HG03066 (cell line): ENCODE results near the gene NHEJ1.

ENCODE experiments used
- ATAC-seq: cut with Tn5 transposase; IDR thresholded peaks from one replicate; pipeline ENCODE4 v1.9.1; 2021; ENCODE audit warnings: low read depth; ENCODE audit not compliant: unreplicated experiment

Gene NHEJ1

DNA sequence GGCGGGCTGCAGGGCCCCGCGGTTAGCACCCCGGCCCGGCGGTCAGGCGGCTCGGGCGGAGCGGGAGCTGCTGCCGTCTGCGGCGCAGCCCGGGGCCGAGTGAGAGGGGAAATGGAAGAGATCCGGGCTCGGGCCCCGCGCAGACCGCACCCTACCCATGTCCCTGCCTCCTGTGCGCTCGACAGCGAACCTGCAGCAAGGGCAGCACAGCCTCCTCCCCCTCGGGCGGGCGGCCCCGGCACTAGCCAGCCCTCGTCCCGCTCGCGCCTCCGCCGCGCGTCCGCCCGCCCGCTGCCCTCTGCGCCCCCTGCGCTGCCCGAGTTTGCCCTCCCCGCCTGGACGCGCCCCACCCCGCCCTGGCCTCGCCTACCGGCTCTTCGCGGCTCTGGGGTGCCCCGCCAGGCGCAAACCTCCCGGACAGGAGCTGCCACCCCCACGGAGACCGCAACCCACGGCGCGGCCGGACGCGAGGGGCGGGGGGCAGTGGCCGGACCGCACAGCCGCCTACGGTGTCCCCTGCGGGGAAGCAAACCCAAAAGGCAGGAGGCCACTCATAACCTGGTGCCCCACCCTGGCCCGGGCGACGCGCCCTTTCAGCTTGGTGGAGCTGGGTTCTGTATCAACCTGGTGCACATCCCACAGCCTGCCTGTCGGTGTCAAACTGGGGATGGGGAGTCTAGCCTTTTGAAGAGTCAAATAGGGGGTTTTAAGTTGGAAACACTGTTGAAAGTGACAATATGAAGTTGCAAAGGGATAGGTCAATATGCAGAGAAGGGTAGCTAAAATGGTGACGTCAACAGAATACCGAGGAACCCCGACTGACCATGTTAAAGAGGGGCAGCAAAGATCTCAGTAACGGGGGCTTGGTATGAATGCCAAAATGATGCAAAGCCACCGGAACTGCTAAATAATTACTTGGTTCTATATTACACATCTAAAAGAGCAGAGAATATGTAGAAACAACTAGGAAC is 99.5 kb downstream of the NHEJ1 start, which contains the start of gene IHH:
IHH (minus strand) TSS at position 101 of the 971 bp plus-strand sequence. CDS start 454 bp downstream, outside the sequence.
- no peak for ATAC-seq

DNA sequence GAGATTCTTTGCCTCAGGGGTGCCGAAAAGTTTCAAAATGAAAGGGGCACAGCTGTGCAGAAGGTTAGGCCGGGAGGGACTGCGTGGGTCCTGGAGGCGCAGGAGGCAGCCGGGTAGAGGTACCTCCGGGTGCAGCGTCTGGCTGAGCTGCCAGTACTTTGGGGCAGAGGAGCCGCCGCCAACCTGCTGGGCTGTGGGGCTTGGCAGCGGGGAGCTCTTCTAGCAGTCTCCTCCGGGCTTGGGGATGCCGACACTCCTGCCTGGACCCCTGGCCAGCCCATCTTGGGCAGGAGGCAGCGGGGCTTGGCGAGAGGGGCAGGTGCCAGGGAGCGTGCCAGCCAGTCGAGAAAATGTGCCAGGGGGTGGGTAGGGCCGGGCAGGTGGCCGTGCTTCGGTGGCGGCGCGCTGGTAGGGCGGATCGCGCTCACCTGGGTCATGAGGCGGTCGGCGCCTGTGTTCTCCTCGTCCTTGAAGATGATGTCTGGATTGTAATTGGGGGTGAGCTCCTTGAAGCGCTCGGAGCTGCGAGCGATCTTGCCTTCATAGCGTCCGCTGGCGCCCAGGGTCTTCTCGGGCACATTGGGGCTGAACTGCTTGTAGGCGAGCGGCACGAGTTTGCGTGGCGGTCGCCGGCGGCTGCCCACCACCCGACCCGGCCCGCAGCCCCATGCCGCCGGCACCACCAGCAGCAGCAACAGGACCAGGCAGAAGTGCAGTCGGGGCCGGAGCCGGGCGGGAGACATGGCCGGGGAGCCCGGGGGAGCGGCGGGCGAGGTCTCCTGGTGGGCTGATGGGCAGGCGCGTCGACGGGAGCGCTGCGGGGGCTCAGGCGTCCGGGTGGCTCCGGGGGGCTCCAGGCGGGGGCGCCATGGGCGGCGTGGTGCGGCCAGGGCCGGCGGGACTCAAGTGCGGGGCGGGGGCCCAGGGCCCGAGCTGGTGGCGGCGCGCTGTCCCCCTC is 100.6 kb downstream of the NHEJ1 start:
- no peak for ATAC-seq

- no peak for ATAC-seq
These were observed 101.3 kb downstream of the NHEJ1 start for GRCh38 chr2:219059375-219059724.

GRCh38 chr2:219058541-219059374 is 101.9 kb downstream of the NHEJ1 start:
- no peak for ATAC-seq

GRCh38 chr2:219057709-219058540 is 102.7 kb downstream of the NHEJ1 start:
- ATAC-seq = peak; percentile 83

- ATAC-seq = no peak
These were observed 103.5 kb downstream of the NHEJ1 start for GRCh38 chr2:219056896-219057708.

DNA sequence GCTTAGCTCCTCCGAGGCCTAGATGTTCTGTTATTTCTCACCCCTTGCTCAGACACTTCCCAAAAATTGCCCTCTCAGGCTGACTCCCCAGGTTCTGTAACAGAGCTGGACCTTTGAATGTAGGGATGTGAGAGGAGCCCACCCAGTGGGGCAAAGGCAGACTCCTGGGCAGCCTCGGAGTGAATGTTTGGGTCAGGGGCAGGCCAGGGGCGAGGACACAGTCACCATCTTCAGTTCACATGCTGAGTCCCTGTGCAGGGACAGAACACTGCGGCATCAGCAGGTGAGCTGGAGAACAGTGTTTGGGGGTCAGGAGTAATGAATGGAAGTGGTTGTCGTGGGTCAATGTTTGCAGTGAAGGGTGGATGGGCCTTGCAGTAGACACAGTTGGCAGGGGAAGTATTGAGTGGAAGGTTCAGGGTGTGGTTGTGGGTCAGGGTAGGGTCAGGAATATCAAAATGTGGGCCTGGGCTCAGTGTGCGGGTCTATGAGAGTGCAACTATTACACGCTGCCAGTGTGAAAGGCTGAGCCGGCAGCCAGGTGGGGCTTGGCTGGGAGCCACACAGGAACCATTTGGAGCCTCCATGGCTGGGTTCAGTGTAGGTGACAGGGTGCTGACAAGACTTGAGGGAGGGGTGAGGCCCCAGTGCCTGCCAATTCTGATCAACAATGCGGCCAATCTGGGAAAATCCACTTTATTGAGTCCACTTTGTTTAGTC is 104.3 kb downstream of the NHEJ1 start:
- ATAC-seq = no peak

DNA sequence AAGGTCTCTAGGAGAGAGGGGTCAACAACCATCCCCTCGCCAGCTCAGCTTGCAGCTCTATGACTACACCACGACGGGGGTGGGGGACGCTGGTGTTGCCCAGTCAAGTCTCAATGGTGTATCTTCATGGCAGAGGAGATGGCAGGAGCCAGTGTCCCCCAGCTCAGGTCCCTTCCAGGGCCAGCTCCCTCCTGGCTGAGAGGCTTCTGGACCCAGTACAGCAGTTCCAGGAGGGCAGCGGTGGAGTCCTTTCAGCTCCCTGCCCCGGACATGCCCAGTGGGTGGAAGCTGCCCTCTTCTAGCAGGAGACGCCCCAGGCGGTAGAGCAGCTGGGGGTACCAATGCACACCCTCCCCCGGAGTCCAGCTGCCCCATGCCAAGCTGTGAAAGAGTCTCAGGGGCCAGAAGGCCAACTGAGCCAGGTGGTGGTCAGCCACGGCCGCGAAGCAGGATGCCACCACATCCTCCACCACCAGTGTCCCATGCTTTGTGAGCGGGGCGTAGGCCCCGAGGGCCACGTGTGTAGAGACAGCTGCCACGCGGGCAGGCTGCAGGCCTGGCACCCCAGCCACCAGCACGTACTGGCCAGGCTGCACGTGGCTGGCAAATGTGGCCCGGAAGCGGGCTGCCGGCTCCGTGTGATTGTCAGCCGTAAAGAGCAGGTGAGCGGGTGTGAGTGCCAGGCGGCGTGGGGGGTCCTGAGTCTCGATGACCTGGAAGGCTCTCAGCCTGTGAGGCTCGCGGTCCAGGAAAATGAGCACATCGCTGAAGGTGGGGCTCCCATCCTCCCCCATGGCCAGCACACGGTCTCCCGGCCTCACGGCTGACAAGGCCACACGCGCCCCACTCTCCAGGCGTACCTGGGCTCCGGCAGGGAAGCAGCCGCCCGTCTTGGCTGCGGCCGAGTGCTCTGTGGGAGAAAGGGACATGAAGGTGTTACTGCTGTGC is 105.4 kb downstream of the NHEJ1 start:
- ATAC-seq = no peak

DNA sequence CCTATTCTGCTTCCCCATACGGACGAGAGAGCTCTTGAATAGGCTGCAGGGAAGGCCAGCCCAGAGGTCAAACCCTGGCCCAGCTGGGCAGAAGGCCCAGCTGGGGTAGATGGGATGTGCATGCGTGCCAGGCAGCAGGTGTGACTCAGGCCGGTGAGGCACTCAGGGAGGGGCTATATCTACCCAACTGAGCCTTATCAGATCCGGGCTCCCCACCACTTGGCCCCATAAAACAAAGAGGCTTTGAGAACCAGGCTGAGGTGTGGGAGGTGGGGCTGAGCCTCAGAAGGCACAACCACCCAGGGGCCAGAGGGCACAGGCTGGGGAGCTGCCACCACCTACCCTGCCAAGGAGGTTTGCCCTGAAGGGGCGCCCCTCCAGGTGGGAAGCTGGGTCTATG is 111.3 kb downstream of the NHEJ1 start:
- no peak for ATAC-seq

- no peak for ATAC-seq
These were observed 114.6 kb downstream of the NHEJ1 start for GRCh38 chr2:219045937-219046550.

GRCh38 chr2:219042750-219043149 is 117.9 kb downstream of the NHEJ1 start:
- no peak for ATAC-seq

GRCh38 chr2:219042157-219042556 is 118.5 kb downstream of the NHEJ1 start:
- no peak for ATAC-seq

- no peak for ATAC-seq
These were observed 119.4 kb downstream of the NHEJ1 start, which contains the start of gene CFAP65 for GRCh38 chr2:219041252-219041651. Gene CFAP65 (minus strand): TSS chr2:219041516. CDS start chr2:219039048, 2,468 bp downstream.

DNA sequence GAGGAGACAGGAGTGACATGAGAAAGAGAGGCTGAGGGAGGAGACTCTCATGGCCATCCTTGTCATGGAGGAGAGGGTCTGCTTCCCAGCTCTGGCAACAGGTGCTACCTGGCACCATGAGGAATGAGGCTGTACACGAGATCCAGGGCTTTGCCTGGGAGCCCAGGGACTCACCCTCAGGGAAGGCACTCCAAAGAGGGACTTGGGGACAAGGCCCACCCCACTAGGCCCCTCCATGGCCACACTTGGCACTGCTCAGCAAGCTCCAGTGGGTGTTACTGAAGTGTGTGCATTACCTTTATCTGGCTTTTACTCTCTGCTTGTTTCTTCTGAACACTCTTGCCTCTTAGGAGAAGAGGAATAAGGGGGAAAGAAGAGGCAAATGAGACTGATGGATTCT is 122.0 kb downstream of the NHEJ1 start:
- no peak for ATAC-seq

GRCh38 chr2:219037783-219038499 is 122.7 kb downstream of the NHEJ1 start:
- ATAC-seq = no peak

GRCh38 chr2:219035942-219036341 is 124.7 kb downstream of the NHEJ1 start:
- ATAC-seq = no peak
